DMS153 treated with DMSO at 0.1 percent for 48 hours (cell line): Measurements from ENCODE around the gene PTPRN2.

Experiments
- DNase-seq: peaks from one replicate; lab custom pipeline; 2025; ENCODE audit not compliant: unreplicated experiment; lab: John Stamatoyannopoulos, UW

PTPRN2 gene

DNA sequence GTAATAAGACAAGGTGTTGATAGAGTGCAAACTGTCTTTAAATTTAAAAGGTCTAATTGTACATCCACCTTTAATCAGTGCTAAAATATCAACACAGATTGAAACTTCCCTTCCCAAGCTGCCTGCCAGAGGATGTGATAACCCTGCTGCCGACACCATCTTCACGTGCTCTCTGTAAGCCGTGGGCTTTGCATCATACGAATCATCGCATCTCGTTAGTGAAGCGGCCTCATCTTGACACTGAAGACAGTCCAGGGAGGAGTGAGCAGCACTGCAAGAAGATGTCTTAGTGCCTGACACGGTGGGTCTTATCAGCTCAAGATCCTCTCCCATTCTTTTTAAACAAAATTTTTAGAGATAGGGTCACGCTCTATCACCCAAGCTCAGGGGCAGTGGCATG lies 518.8 kb downstream of the PTPRN2 start:
- DNase-seq = no peak

DNA sequence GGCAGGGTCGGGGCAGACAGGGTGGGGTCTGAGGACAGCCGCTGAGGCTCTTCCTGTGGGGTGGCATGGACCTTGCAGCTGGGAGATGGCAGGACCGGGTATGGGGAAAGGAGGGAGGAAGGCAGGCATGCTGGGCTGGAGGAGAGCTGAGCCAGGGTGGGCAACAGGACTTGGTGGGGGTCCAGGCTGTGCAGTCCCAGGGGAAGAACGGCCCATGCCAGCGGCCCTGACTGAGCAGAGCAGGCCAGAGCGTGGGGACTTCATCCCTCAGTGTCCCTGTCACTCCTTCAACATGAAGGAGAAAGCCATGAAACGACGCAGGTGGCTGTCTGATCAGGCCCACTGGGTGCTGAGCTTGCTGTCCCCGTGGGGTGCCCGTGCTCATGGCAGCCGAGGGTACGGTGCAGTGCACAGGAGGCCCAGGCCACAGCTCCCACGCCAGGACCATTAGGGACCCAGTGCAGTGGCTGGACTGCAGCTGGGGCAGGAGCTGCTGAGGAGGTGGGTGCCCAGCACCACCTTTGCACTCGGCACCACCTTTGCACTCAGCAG lies 519.6 kb downstream of the PTPRN2 start:
- DNase-seq = no peak

GRCh38 chr7:158067219-158067930 lies 520.2 kb downstream of the PTPRN2 start:
- DNase-seq = no peak

- DNase-seq = no peak
Measured at GRCh38 chr7:158066085-158066484, 521.5 kb downstream of the PTPRN2 start.

GRCh38 chr7:158065340-158065739 lies 522.3 kb downstream of the PTPRN2 start:
- DNase-seq = no peak

DNA sequence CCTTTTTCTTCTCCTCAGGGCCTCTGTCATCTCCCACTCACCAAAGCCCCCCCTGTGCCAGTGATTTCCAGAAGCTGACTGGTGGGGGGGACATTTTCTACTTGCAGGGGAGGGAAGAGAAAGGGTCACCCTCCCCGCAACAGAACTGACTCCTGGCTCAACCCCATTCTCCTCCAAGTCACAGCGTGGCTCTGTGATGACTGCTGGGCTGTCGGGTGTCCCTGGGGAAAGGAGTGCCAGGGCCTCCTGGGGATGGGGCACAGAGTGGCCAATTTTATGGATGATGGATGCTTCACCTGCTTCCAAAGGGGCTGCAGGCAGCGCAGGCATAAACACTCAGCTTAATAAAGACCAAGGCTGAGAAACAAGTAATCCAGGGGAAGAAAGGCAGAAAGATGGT lies 523.0 kb downstream of the PTPRN2 start:
- DNase-seq = no peak

- no peak for DNase-seq
Measured at GRCh38 chr7:158063850-158064610, 523.6 kb downstream of the PTPRN2 start.

GRCh38 chr7:158062661-158063060 lies 525.0 kb downstream of the PTPRN2 start:
- DNase-seq = no peak

DNA sequence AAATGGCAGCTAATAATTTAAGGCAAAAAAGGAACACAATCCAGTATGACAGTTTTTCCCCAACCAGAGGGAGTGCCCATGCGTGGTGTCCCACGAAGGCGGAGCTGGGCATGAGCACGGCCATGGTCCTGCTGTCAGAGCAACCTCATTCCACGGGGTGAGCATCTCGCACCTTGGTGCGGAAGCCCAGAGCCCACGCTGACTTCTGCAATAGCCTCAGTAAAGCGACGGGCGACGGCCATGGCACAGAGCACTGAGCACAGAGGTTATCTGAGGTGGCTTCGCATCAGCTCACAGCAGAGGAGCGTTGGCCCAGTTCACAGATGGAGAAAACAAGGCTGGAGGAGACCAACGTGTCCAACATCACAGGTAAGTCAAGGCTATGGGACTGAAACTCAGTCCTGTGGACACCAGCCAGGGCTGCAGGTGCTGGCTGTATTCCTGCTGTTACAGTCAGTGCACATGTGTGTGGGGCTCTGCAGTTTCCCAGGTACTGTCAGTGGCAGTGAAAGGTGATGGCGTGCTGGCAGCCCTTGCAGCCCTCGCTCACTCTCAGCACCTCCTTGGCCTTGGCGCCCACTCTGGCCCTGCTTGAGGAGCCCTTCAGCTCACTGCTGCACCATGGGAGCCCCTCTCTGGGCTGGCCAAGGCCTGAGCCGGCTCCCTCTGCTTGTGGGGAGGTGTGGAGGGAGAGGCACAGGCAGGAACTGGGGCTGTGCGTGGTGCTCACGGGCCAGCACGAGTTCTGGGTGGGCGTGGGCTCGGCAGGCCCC lies 525.6 kb downstream of the PTPRN2 start:
- DNase-seq = no peak

DNA sequence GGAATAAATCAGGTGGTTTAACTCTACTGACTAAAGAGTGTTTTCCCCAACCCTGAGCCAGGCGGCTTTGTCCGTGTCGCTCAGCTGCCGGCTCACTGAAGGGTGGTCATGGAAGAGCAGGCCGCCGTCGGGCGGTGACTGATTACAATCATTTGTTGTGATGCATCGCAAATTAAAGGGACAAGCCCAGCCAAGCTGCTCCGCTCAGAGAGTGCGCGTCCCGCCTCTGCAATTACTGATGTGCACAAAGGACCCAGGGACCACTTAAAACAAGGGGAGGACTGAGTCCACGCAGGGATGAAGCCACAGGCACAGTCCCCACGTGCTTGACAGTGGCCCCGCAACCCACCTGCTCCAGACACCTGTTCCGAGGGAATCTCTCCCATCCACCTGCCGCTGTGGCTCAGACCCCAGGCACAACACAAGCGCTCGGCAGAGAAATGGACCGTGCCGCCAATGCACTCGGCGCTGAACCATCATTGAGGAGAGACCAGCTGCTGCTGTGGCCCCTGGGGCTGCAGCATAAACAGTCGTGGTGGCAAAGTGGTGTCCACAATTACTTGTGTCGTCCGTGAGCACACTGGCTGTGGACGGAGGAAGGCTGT lies 526.5 kb downstream of the PTPRN2 start:
- DNase-seq = no peak

DNA sequence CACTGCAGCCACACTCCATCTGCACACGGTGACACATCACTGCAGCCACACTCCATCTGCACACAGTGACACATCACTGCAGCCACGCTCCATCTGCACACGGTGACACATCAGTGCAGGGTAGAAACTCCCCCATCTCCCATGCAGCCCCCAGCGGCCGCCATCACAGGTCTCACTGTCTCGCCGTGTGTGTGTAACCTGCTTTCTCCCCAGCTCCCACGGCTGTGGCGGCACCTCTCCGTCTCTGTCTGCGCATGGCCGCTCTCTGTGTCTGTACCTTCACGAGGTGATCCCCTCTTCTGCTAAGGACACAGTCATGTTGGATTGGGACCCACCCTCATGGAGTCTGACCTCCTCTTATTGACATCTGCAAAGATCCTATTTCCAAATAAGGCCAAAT lies 527.4 kb downstream of the PTPRN2 start:
- DNase-seq = no peak

DNA sequence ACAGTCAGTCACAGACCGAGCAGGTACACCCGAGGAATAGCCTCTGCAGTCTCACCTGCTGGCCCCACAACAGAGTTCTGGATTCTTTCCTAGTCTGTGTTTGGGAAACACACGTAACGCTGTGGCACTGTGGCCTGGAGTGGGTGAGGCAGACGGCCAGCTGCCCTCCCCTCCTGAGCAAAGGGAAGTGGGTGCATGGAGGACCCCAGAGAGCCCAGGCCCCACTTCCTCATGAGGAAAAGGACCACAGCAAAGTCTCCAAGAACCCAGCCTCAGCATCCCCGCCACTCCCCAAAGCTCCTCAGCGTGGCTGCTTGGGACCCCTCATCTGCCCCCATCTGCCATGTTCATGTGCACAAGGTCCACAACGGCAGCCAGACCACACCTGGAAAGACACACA lies 530.2 kb downstream of the PTPRN2 start:
- DNase-seq = no peak

DNA sequence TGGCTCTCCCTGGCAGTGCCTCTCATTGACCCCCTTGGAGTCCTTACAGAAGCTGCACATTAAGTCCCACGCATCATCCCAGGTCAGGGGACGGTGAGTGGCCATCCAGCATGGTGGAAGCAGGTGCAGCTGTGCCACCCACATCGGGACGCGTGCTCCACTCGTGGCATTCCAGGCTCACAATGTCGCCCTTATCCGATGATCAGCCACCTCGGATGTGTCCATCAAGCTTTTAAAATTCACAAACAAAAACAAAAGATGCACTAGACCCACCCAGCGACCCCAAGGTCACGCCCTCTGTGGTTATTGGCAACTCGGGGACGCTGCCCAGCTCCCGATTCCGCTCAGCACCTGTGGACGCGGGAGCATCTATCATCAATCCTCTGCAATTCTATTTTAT lies 530.9 kb downstream of the PTPRN2 start:
- no peak for DNase-seq

DNA sequence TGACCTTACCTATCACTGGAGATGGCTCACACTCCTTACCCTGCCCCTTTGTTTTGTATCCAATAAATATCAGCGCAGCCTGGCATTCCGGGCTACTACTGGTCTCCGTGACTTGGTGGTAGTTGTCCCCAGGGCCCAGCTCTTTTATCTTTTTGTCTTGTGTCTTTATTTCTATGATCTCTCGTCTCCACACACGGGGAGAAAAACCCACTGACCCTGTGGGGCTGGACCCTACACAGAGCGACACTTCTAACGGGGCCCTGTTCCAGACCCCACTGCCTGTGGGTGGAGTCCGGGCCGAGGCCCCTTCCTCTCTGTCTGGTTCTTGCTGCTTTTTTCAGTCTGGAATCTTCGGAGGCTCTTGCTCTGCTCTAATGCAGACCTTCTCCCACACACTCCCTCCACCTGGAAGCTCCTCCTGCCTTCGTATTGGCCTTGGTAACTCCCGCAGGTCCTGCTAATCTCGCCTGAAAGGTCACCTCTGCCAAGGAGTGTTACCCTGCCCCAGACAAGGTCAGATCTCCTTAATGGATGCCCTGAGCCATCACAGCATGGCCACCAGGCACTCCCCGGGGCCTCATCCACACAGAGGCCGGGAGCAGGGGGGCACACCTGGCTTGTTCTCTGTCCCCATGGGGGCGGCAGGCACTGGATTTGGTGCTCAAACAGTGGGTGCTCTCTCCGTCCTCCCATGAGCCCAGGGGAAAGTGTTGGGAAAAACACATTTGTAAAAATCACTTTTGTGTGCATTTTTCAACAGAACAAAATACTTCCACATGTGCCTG lies 531.7 kb downstream of the PTPRN2 start:
- no peak for DNase-seq

DNA sequence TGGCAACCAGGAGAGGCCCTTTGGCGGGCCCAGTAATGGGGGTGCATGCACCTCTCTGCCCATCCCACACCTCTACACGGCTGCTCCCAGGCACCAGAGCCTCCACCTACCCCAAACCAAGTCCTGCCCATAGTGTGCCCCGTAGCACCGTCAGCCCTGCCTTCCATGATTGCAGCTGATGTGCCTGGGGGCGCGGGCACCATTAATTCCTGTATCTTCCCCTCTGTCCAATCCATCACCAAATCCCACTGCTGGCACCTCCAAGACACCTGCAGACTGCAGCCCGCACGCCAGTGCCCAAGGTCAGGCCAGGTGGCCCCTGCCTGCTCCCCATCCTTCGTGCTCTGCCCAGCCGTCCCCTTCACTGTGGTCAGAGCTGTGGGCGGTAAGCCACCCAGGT lies 533.0 kb downstream of the PTPRN2 start:
- no peak for DNase-seq

- no peak for DNase-seq
Measured at GRCh38 chr7:158054081-158054480, 533.5 kb downstream of the PTPRN2 start.

GRCh38 chr7:158053183-158053915 lies 534.3 kb downstream of the PTPRN2 start:
- no peak for DNase-seq

- no peak for DNase-seq
Measured at GRCh38 chr7:158052381-158053060, 535.1 kb downstream of the PTPRN2 start.

DNA sequence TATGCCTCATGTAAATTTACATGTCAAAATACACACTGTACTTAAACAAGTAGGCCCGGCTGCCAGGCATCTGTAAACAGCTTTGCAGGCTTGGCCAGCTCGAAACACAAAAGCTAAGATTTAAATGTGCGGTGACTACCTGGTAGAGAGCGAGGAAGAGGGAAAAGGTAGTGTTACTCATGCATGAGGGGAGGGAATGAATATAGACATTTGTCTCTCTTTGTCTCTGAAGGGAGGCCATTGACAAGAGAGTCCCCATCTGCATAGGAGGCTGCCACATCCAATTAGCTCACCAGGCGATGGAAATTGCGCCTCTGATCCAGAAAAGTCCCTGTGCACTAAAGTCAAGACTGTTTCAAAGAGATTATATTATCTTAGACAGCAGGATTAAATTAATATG lies 535.8 kb downstream of the PTPRN2 start:
- DNase-seq = no peak
